Measurements from ENCODE around the gene ZNF426.

GRCh38 chr19:9538183-9539058, at the start of gene ZNF426:
- TF ChIP-seq SUZ12 (IDR thresholded peaks at IDR 0.05; ENCODE audit: extremely low read depth, insufficient read depth, insufficient read length) (no peak), YY1 (IDR thresholded peaks at IDR 0.05; ENCODE audit: insufficient read depth, insufficient read length) (no peak), ZNF274 (IDR thresholded peaks at IDR 0.05; ENCODE audit: low read depth, low read length) (no peak)

All from NT2/D1 (cell line).